Choroid plexus epithelial cell (primary cell): ENCODE data around the gene HDAC9.

Source experiments
- DNase-seq: peaks from one replicate; pipeline ENCODE4 v3.0.0-alpha.2; 2010; ENCODE audit warnings: low read depth
- H3K4me3 ChIP-seq: 2 replicates; pipeline ENCODE4 v1.5.1; 2011; ENCODE audit warnings: low read depth, mild to moderate bottlenecking, control low read depth, low read length, moderate library complexity
- TF ChIP-seq, protein P1 (sequence below): conservative IDR thresholded peaks from 2 replicates; pipeline ENCODE4 v1.5.1; 2011; ENCODE audit warnings: low read depth, mild to moderate bottlenecking, control low read depth, inconsistent platforms, low read length, moderate library complexity

HDAC9 gene

DNA sequence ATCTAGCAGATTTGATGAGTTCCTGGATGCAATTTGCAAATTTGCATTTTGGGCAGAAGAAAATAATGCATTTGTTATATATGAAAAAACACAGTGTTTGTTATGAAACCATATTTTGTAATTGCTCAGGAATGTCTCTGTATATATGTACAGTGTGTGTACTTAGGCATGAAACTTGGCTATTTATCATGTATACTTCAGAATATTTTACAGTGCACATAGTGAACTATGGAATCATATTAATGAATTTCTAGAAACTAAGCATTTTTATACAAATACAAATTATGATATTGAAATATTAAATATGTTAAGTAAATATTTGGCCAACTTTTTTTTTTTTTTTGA, 514.4 kb downstream of the HDAC9 start:
- TF ChIP-seq, protein P1, sequence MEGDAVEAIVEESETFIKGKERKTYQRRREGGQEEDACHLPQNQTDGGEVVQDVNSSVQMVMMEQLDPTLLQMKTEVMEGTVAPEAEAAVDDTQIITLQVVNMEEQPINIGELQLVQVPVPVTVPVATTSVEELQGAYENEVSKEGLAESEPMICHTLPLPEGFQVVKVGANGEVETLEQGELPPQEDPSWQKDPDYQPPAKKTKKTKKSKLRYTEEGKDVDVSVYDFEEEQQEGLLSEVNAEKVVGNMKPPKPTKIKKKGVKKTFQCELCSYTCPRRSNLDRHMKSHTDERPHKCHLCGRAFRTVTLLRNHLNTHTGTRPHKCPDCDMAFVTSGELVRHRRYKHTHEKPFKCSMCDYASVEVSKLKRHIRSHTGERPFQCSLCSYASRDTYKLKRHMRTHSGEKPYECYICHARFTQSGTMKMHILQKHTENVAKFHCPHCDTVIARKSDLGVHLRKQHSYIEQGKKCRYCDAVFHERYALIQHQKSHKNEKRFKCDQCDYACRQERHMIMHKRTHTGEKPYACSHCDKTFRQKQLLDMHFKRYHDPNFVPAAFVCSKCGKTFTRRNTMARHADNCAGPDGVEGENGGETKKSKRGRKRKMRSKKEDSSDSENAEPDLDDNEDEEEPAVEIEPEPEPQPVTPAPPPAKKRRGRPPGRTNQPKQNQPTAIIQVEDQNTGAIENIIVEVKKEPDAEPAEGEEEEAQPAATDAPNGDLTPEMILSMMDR: no peak
- no peak overlapping the region for H3K4me3 ChIP-seq
- no peak for DNase-seq

DNA sequence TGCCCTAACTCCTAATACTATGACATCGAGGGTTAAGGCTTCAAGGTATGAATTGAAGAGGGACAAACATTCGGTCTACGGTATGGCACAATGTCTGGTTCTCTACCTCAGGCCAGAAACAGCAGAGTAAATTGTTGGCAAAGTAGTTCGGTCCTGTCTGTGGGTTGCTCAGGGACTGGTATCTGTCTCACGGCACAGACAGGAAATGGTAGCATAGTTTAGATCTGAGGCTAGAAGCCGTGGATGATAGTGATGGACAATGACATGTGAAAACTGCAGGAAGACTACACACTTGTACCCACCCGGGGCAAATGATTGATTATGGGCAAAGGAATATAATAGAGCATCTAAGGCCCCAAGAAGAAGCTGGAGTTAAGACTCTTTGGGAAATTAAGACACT, 515.7 kb downstream of the HDAC9 start:
- TF ChIP-seq, protein P1: no peak
- no peak for DNase-seq
- H3K4me3 ChIP-seq: no peak overlapping the region

DNA sequence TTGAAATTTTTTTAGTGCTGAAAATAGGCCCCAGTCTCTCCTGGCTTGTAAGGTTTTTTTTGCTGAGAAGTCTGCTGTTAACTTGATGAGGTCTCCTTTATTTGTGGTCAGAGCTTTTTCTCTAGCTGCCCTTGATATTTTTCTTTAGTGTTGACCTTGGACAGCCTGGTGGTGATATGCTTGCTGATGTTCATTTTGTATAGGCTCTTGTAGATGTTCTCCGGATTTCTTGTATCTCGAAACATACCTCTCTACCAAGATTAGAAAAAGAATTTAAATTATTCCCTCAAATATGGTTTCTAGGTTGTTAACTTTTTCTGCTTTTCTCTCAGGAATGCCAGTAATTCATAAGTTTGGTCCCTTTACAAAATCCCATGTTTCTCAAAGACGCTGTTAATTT, 519.5 kb downstream of the HDAC9 start:
- DNase-seq: no peak
- no peak overlapping the region for H3K4me3 ChIP-seq
- TF ChIP-seq, protein P1: no peak

DNA sequence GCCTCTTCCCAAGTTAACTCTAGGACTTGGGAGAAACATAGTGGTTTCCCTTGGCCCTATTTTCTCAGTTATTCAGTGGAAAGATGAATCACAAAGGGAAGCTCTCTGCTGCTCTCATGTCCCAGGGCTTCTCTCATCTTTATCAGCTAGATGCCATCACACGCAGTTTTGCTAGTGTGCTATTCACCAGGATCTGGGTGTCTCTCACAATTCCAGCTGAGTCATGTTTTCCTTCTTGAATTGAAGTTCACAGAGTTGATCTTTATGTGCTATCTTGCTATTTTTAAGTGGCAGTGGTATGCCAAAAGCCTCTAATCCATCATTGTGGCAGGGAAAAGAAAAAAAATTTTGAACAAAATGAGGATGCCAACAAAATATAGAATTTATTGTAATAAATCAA, 520.6 kb downstream of the HDAC9 start:
- H3K4me3 ChIP-seq: no peak overlapping the region
- TF ChIP-seq, protein P1: no peak
- DNase-seq: peak; percentile 42

DNA sequence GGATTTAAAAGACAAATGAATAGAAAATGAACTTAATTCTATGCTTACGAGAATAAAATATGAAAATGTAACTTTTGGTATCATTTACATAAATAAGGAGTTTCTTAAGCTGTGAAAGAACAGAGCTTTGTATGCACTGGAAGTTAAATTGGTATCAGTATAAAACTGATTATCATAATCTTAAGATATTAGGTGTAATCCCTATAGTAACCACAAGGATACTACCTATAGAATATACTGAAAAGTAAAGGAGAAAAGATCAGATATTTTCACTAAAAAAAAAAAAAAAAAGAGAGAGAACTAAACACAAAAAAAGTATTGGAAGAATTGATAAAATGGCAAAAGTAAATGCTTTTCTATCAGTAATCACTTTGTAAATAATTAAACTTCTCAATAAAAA, 521.8 kb downstream of the HDAC9 start:
- DNase-seq: no peak
- no peak overlapping the region for H3K4me3 ChIP-seq
- TF ChIP-seq, protein P1: no peak

DNA sequence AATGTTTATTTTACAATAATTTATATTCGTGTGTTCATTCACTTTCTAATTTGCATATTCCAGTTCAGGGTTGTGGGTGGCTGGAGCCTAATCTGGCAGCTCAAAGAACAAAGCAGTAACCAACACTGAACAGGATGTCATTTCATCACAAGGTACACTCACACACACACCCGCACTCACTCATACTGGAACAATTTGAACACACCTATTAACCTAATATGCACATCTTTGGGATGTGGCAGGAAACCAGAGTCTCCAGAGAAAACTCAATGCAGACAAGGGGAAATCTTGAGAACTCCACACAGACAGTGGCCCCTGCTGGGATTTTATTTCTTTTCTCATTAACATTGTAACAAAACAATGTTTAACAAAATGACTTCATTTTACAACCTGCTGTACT, 524.5 kb downstream of the HDAC9 start:
- TF ChIP-seq, protein P1: no peak
- no peak for DNase-seq
- H3K4me3 ChIP-seq: no peak overlapping the region

DNA sequence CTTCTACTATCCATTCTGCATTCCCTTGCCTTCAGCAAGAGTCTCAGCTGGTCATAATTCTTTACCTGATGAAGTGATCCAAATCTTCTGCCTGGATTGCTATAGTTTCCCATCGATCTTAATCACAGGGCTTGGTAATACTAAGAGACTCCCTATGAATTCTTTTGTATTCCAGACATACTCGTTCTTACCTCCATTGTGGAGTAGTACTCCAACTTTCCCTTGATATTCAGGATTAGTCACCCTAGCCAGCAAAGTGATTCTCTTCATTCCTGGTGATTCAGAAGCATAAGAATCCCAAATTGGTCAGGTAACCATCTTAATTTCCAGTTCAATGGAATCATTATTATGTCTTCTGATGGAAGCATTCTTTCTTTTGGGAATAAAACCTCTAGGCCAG, 525.2 kb downstream of the HDAC9 start:
- TF ChIP-seq, protein P1: no peak
- DNase-seq: no peak
- H3K4me3 ChIP-seq: no peak overlapping the region
